Measurements from ENCODE around the gene CCDC136. TPM values are rescaled to one million over a fixed set of nuclear protein-coding genes. Genes with fewer than 3 reads are reported as not detected.

CCDC136 gene
- total RNA-seq, 1 experiment from 2014 or later = 11.1 TPM

- intact Hi-C loops (cut with micrococcal nuclease) = no loop called here
- H3K4me1 ChIP-seq (ENCODE audit: control insufficient read depth in 1 of 2, insufficient read depth in 2 of 2, low read length in 2 of 2) = no peaks in the 10 kb centered on the region
- no peak overlapping the region for H3K27ac ChIP-seq (ENCODE audit: low read depth, low read length)
- ATAC-seq = no peak
- no peaks in the 10 kb centered on the region for H3K9me3 ChIP-seq (ENCODE audit: control insufficient read depth in 1 of 2, insufficient read depth in 1 of 2, low read depth in 1 of 2, low read length in 2 of 2)
- H3K36me3 ChIP-seq (ENCODE audit: control insufficient read depth in 1 of 2, insufficient read depth in 2 of 2, low read length in 2 of 2) = peaks cover 36 to 49% of the 10 kb centered on the region in 2 experiments
- no peak for TF ChIP-seq FOSL1 (IDR thresholded peaks at IDR 0.05; ENCODE audit: low read depth)
- BruUV-seq (replicated peaks) = no TSS peak
- peaks cover 92% of the 10 kb centered on the region for H3K79me2 ChIP-seq (ENCODE audit: insufficient read depth, low read length)
- no peak overlapping the region for H3K4me3 ChIP-seq (replicated peaks in 1 of 2; ENCODE audit: low read depth in 1 of 2, low read length in 2 of 2)
- no peak overlapping the region for H2AFZ ChIP-seq (ENCODE audit: low read depth, low read length, poor library complexity, severe bottlenecking)
- no peaks in the 10 kb centered on the region for H3K27me3 ChIP-seq (ENCODE audit: insufficient read depth, low read length)
- POLR2A ChIA-PET = no interaction called here
- H3K9me2 ChIP-seq (ENCODE audit: insufficient read depth) = no peaks in the 10 kb centered on the region
- CTCF ChIA-PET = no interaction called here
- no peak overlapping the region for H3K4me2 ChIP-seq (ENCODE audit: low read length)
- no peak overlapping the region for H3K9ac ChIP-seq (ENCODE audit: low read length)
- peaks cover 21% of the 10 kb centered on the region; the same call in 1 of the 2 replicates for H4K20me1 ChIP-seq (ENCODE audit: insufficient read depth)
- no peak for DNase-seq (ENCODE audit: low read depth, low spot score)
- RAD21 ChIA-PET (ENCODE audit: low non-redundant PET in 1 of 2, low total read pairs in 2 of 2, uncharacterized antibody in 2 of 2, unreplicated experiment in 2 of 2) = no interaction called here
These were observed 39.5 kb upstream of the CCDC136 start for GRCh38 chr7:128752251-128752650.

GRCh38 chr7:128755075-128755818 lies 36.5 kb upstream of the CCDC136 start:
- BruUV-seq (replicated peaks) = no TSS peak
- ChIA-PET CTCF (no interaction called here), POLR2A (no interaction called here), RAD21 (ENCODE audit: low non-redundant PET in 1 of 2, low total read pairs in 2 of 2, uncharacterized antibody in 2 of 2, unreplicated experiment in 2 of 2) (no interaction called here)
- Histone ChIP-seq H3K9me3 (ENCODE audit: control insufficient read depth in 1 of 2, insufficient read depth in 1 of 2, low read depth in 1 of 2, low read length in 2 of 2) (no peaks in the 10 kb centered on the region), H3K9ac (ENCODE audit: low read length) (no peak overlapping the region), H3K79me2 (ENCODE audit: insufficient read depth, low read length) (peaks cover 70% of the 10 kb centered on the region), H3K4me2 (ENCODE audit: low read length) (no peak overlapping the region), H3K27ac (ENCODE audit: low read depth, low read length) (no peak overlapping the region), H3K4me3 (replicated peaks in 1 of 2; ENCODE audit: low read depth in 1 of 2, low read length in 2 of 2) (no peak overlapping the region), H3K4me1 (ENCODE audit: control insufficient read depth in 1 of 2, insufficient read depth in 2 of 2, low read length in 2 of 2) (no peaks in the 10 kb centered on the region), H3K27me3 (ENCODE audit: insufficient read depth, low read length) (no peaks in the 10 kb centered on the region), H3K36me3 (ENCODE audit: control insufficient read depth in 1 of 2, insufficient read depth in 2 of 2, low read length in 2 of 2) (peaks cover 34 to 48% of the 10 kb centered on the region in 2 experiments), H3K9me2 (ENCODE audit: insufficient read depth) (no peaks in the 10 kb centered on the region), H4K20me1 (ENCODE audit: insufficient read depth) (0 out of 2 replicates have a peak, but pooled peaks cover 4% of the 10 kb centered on the region), H2AFZ (ENCODE audit: low read depth, low read length, poor library complexity, severe bottlenecking) (no peak overlapping the region)
- ATAC-seq (no peak), DNase-seq (ENCODE audit: low read depth, low spot score) (no peak)
- intact Hi-C loops (cut with micrococcal nuclease) = no loop called here
- TF ChIP-seq CBX3 (IDR thresholded peaks at IDR 0.05; ENCODE audit: low read depth) (no peak), RAD21 (IDR thresholded peaks at IDR 0.05; ENCODE audit: low read depth) (no peak), SRF (IDR thresholded peaks at IDR 0.05; ENCODE audit: low read depth) (no peak), ZFX (IDR thresholded peaks at IDR 0.05) (no peak), SIN3A (IDR thresholded peaks at IDR 0.05; ENCODE audit: low read depth) (no peak), ZNF274 (IDR thresholded peaks at IDR 0.05; ENCODE audit: low read depth, low read length) (no peak), ATF3 (IDR thresholded peaks at IDR 0.05) (no peak), CTCF (IDR thresholded peaks at IDR 0.05 in 2 of 3, conservative IDR thresholded peaks at IDR 0.05 in 1 of 3; ENCODE audit: borderline replicate concordance in 1 of 3, insufficient read depth in 1 of 3, low read depth in 2 of 3, low read length in 2 of 3) (no peak), ZBTB33 (IDR thresholded peaks at IDR 0.05; ENCODE audit: extremely low read depth, insufficient replicate concordance, low read length) (no peak), CEBPB (IDR thresholded peaks at IDR 0.05; ENCODE audit: low read depth) (no peak), SP1 (IDR thresholded peaks at IDR 0.05; ENCODE audit: low read depth) (no peak)
